ENCODE results near the gene NEK4. TPM values are rescaled to one million over a fixed set of nuclear protein-coding genes. Genes with fewer than 3 reads are reported as not detected.

NEK4 gene
- total and polyA plus RNA-seq, 2 of the 13 experiments (the other 11 are each of a cell fraction or from before 2014, with no cell fraction given): 16.5 to 38.0 TPM

- TF ChIP-seq RFX1 (IDR thresholded peaks at IDR 0.05) (no peak), PATZ1 (CRISPR knock-in tag; IDR thresholded peaks at IDR 0.05) (peak; percentile 80), HNRNPL (IDR thresholded peaks at IDR 0.05; ENCODE audit: low read depth, low read length) (0 out of 2 replicates have a peak, but pooled peaks have one; percentile 51), REL (CRISPR knock-in tag; conservative IDR thresholded peaks at IDR 0.05) (no peak), WIZ (CRISPR knock-in tag; IDR thresholded peaks at IDR 0.05) (no peak), ARHGAP35 (CRISPR knock-in tag; IDR thresholded peaks at IDR 0.05; ENCODE audit: borderline replicate concordance) (no peak), NONO (IDR thresholded peaks at IDR 0.05) (no peak), NONO (CRISPR knock-in tag; conservative IDR thresholded peaks at IDR 0.05) (0 out of 2 replicates have a peak, but pooled peaks have one; percentile 31)
- TF ChIP-seq, protein P1, sequence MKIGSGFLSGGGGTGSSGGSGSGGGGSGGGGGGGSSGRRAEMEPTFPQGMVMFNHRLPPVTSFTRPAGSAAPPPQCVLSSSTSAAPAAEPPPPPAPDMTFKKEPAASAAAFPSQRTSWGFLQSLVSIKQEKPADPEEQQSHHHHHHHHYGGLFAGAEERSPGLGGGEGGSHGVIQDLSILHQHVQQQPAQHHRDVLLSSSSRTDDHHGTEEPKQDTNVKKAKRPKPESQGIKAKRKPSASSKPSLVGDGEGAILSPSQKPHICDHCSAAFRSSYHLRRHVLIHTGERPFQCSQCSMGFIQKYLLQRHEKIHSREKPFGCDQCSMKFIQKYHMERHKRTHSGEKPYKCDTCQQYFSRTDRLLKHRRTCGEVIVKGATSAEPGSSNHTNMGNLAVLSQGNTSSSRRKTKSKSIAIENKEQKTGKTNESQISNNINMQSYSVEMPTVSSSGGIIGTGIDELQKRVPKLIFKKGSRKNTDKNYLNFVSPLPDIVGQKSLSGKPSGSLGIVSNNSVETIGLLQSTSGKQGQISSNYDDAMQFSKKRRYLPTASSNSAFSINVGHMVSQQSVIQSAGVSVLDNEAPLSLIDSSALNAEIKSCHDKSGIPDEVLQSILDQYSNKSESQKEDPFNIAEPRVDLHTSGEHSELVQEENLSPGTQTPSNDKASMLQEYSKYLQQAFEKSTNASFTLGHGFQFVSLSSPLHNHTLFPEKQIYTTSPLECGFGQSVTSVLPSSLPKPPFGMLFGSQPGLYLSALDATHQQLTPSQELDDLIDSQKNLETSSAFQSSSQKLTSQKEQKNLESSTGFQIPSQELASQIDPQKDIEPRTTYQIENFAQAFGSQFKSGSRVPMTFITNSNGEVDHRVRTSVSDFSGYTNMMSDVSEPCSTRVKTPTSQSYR (CRISPR knock-in tag; IDR thresholded peaks at IDR 0.05; ENCODE audit: borderline replicate concordance): no peak
Measured at GRCh38 chr3:52787672-52788625, 17.2 kb upstream of the NEK4 start (continued).

Data from HepG2 (cell line).